Mesenchymal stem cell (in vitro differentiated cells and primary cell): Measurements from ENCODE around the gene TCN1.
A peak's percentile ranks its signal among the peaks of the same experiment; 100 is the strongest.

Experiments
- DNase-seq: peaks from one replicate; pipeline ENCODE4 v3.0.0-alpha.2; 2013
- H2AFZ ChIP-seq: one replicate; pipeline ENCODE4 v1.6.1; 2013; ENCODE audit warnings: low read depth, mild to moderate bottlenecking, control low read depth, inconsistent platforms, low read length, moderate library complexity
- H2AK5ac ChIP-seq: 2 replicates; pipeline ENCODE4 v1.6.1; 2013; ENCODE audit warnings: low read length, moderate library complexity, mild to moderate bottlenecking, inconsistent platforms; ENCODE audit not compliant: severe bottlenecking
- H2BK120ac ChIP-seq: one replicate; pipeline ENCODE4 v1.6.1; 2013; ENCODE audit warnings: low read depth, mild to moderate bottlenecking, inconsistent platforms, low read length, moderate library complexity
- H2BK12ac ChIP-seq, 2 experiments: one replicate each; pipeline ENCODE4 v1.6.1; 2013; ENCODE audit warnings: inconsistent platforms in 2 of 2, low read length in 2 of 2, mild to moderate bottlenecking in 2 of 2, moderate library complexity in 2 of 2, control low read depth in 1 of 2
- H2BK15ac ChIP-seq: one replicate; pipeline ENCODE4 v1.6.1; 2013; ENCODE audit warnings: mild to moderate bottlenecking, low read depth, inconsistent platforms; ENCODE audit not compliant: poor library complexity, severe bottlenecking
- H2BK5ac ChIP-seq: 2 replicates; pipeline ENCODE4 v1.6.1; 2013; ENCODE audit warnings: low read depth, mild to moderate bottlenecking, low read length, control low read depth, inconsistent platforms; ENCODE audit not compliant: poor library complexity, severe bottlenecking
- H3K14ac ChIP-seq, 2 experiments: one replicate each; pipeline ENCODE4 v1.6.1; 2013; ENCODE audit warnings: inconsistent platforms in 2 of 2, low read length in 2 of 2, control low read depth in 1 of 2, mild to moderate bottlenecking in 1 of 2, moderate library complexity in 1 of 2
- H3K18ac ChIP-seq, 2 experiments: one replicate each; pipeline ENCODE4 v1.6.1; 2013; ENCODE audit warnings: inconsistent platforms in 2 of 2, low read length in 2 of 2, control low read depth in 1 of 2, low read depth in 1 of 2, mild to moderate bottlenecking in 1 of 2
- H3K23ac ChIP-seq, 2 experiments: one replicate each; pipeline ENCODE4 v1.6.1; 2013; ENCODE audit warnings: inconsistent platforms in 2 of 2, low read length in 2 of 2, mild to moderate bottlenecking in 2 of 2, moderate library complexity in 2 of 2, control low read depth in 1 of 2
- H3K27ac ChIP-seq: 2 replicates; pipeline ENCODE4 v1.5.1; 2013; ENCODE audit warnings: mild to moderate bottlenecking, moderate library complexity, low read length, control low read depth, inconsistent platforms; ENCODE audit not compliant: poor library complexity, severe bottlenecking
- H3K27me3 ChIP-seq, 2 experiments: 2 replicates each; pipeline versions ENCODE4 v1.6.1 to v1.7.0; 2013; ENCODE audit warnings: low read length in 2 of 2, mild to moderate bottlenecking in 2 of 2, moderate library complexity in 2 of 2, control low read depth in 1 of 2, inconsistent platforms in 1 of 2; ENCODE audit not compliant: control insufficient read depth in 1 of 2, insufficient read depth in 1 of 2
- H3K36me3 ChIP-seq, 2 experiments: 2 replicates each; pipeline versions ENCODE4 v1.6.1 to v1.7.0; 2013; ENCODE audit warnings: low read length in 2 of 2, control low read depth in 1 of 2, inconsistent platforms in 1 of 2, low read depth in 1 of 2, mild to moderate bottlenecking in 1 of 2; ENCODE audit not compliant: insufficient read depth in 2 of 2, control insufficient read depth in 1 of 2
- H3K4ac ChIP-seq, 2 experiments: one replicate each; pipeline ENCODE4 v1.6.1; 2013; ENCODE audit warnings: inconsistent platforms in 2 of 2, low read length in 2 of 2, mild to moderate bottlenecking in 2 of 2, moderate library complexity in 2 of 2, control low read depth in 1 of 2, low read depth in 1 of 2
- H3K4me1 ChIP-seq: 2 replicates; pipeline ENCODE4 v1.6.1; 2013; ENCODE audit warnings: low read depth, low read length, control low read depth; ENCODE audit not compliant: control insufficient read depth, insufficient read depth
- H3K4me2 ChIP-seq: 2 replicates; pipeline ENCODE4 v1.6.1; 2013; ENCODE audit warnings: low read length, mild to moderate bottlenecking, inconsistent platforms; ENCODE audit not compliant: poor library complexity, severe bottlenecking
- H3K4me3 ChIP-seq, 2 experiments: 2 replicates each; pipeline versions ENCODE4 v1.5.1 to v1.7.0; 2013; ENCODE audit warnings: low read length in 2 of 2, mild to moderate bottlenecking in 2 of 2, control low read depth in 1 of 2, low read depth in 1 of 2; ENCODE audit not compliant: insufficient read depth in 1 of 2
- H3K79me1 ChIP-seq: replicated peaks from 2 replicates; pipeline ENCODE4 v1.6.1; 2013; ENCODE audit warnings: mild to moderate bottlenecking, control low read depth, low read length, inconsistent platforms; ENCODE audit not compliant: poor library complexity, severe bottlenecking
- H3K9ac ChIP-seq: 2 replicates; pipeline ENCODE4 v1.7.0; 2013; ENCODE audit warnings: mild to moderate bottlenecking, low read length, moderate library complexity
- H3K9me3 ChIP-seq: 2 replicates; pipeline ENCODE4 v1.7.0; 2013; ENCODE audit warnings: mild to moderate bottlenecking, low read length; ENCODE audit not compliant: control insufficient read depth
- H4K8ac ChIP-seq: one replicate; pipeline ENCODE4 v1.6.1; 2013; ENCODE audit warnings: inconsistent platforms, mild to moderate bottlenecking, low read length, moderate library complexity
- H4K91ac ChIP-seq: one replicate; pipeline ENCODE4 v1.6.1; 2013; ENCODE audit warnings: mild to moderate bottlenecking, low read length, inconsistent platforms
- WGBS: methylation state at CpG from one replicate; pipeline ENCODE4 v1.1.7; 2013; ENCODE audit warnings: mixed read lengths; 5-methylcytosine and 5-hydroxymethylcytosine counted together

TCN1 gene

DNA sequence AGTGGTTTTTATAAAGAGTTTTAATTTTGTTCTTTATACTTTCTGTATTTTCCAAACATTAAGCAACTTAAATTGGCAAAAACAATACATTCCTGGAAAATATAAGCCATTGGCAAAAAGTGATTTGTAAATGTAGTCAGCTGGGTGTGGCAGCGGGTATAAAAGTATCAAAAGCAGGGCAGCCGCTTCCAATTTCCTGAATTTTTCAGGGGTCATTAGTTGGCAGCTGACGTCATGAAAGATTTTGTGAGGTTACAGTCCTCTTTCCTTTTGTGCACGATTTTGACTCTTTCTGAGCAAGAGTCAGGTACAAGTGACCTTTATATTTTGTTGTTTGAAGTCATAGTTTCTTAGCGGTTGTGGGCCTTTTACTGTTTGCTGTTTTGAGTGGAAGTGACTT lies 12.3 kb upstream of the TCN1 start, which contains the start of gene OOSP3:
Gene OOSP3, plus strand, starts transcription at position 208 of the 400 bp plus-strand sequence. Its CDS starts 27 bp downstream, at position 235.
- H3K9ac ChIP-seq: no peak within 1 kb of the TSS
- H2BK5ac ChIP-seq: no peak within 1 kb of the TSS
- no peak within 1 kb of the TSS for H2BK12ac ChIP-seq
- H3K36me3 ChIP-seq: no peaks in the 10 kb centered on the region
- H3K79me1 ChIP-seq: no peaks in the 10 kb centered on the region
- H4K91ac ChIP-seq: no peak within 1 kb of the TSS
- H3K27me3 ChIP-seq: no peaks in the 10 kb centered on the region
- no peak within 1 kb of the TSS for H3K27ac ChIP-seq
- peak within 1 kb of the TSS; percentile 27 for H2AFZ ChIP-seq
- no peaks in the 10 kb centered on the region for H3K9me3 ChIP-seq
- no peak for DNase-seq
- H3K18ac ChIP-seq: no peak within 1 kb of the TSS
- H3K4me2 ChIP-seq: no peak within 1 kb of the TSS
- no peak within 1 kb of the TSS for H3K14ac ChIP-seq
- H3K4me3 ChIP-seq: no peak within 1 kb of the TSS
- H3K4me1 ChIP-seq: no peaks in the 10 kb centered on the region
- no peak within 1 kb of the TSS for H3K23ac ChIP-seq
- WGBS: 79% methylated on average over 5 of the region's 5 CpGs
- no peak within 1 kb of the TSS for H2BK120ac ChIP-seq
- no peak within 1 kb of the TSS for H3K4ac ChIP-seq
- no peak within 1 kb of the TSS for H2BK15ac ChIP-seq
- no peak within 1 kb of the TSS for H4K8ac ChIP-seq
- no peak within 1 kb of the TSS for H2AK5ac ChIP-seq

DNA sequence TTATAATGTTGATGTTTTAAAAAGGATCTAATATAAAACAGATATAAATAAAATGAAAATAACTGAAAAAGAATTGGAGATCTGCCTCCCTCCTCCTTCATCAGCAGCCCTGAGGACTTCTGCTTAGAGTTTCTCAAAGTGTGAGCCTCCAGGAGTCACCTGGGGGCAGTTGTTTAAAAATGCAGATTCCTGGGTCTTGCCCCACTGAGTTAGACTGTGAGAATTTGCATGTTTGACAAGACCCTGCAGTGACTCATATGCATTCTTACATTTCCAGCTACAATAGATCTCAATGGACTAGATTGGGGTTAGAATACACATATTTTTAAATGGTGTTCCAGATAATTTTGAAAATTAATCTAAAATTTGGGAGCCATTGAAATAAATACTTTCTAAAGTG lies 11.5 kb upstream of the TCN1 start:
- no peak overlapping the region for H3K9ac ChIP-seq
- H3K18ac ChIP-seq: no peak overlapping the region
- no peak overlapping the region for H4K8ac ChIP-seq
- no peak overlapping the region for H2AFZ ChIP-seq
- no peak overlapping the region for H3K4ac ChIP-seq
- no peak overlapping the region for H2BK15ac ChIP-seq
- no peak overlapping the region for H3K27ac ChIP-seq
- H3K4me3 ChIP-seq: no peak overlapping the region
- no peaks in the 10 kb centered on the region for H3K27me3 ChIP-seq
- DNase-seq: no peak
- no peaks in the 10 kb centered on the region for H3K4me1 ChIP-seq
- no peaks in the 10 kb centered on the region for H3K9me3 ChIP-seq
- no peak overlapping the region for H3K23ac ChIP-seq
- H3K79me1 ChIP-seq: no peaks in the 10 kb centered on the region
- no peak overlapping the region for H3K4me2 ChIP-seq
- H2BK5ac ChIP-seq: no peak overlapping the region
- no peak overlapping the region for H2BK120ac ChIP-seq
- no peaks in the 10 kb centered on the region for H3K36me3 ChIP-seq
- no peak overlapping the region for H3K14ac ChIP-seq
- no peak overlapping the region for H2AK5ac ChIP-seq
- H2BK12ac ChIP-seq: no peak overlapping the region
- H4K91ac ChIP-seq: no peak overlapping the region

DNA sequence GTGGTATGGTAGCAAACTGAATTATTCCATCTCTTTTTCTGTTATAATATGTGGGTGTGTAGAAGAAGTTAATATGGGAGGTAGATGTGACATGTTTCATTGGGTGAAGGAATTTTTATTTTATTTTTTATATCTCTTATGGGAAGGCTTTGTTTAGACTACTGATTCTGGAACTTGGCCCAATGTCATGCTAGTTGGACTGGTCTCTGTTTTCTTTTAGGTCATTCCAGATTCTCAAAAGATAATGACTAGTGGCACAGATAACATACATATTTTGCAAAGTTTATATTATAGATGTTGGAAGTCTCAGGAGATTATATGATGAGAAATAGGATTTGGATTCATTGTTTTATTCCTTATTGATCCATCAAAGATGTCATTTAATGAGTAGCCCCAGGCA lies 11.0 kb upstream of the TCN1 start:
- no peaks in the 10 kb centered on the region for H3K36me3 ChIP-seq
- H2AK5ac ChIP-seq: no peak overlapping the region
- H3K4me1 ChIP-seq: no peaks in the 10 kb centered on the region
- no peak overlapping the region for H3K23ac ChIP-seq
- H3K27ac ChIP-seq: no peak overlapping the region
- no peak overlapping the region for H3K14ac ChIP-seq
- H4K91ac ChIP-seq: no peak overlapping the region
- no peak overlapping the region for H2BK5ac ChIP-seq
- no peak overlapping the region for H3K4me2 ChIP-seq
- H2AFZ ChIP-seq: no peak overlapping the region
- H2BK120ac ChIP-seq: no peak overlapping the region
- H3K9ac ChIP-seq: no peak overlapping the region
- no peaks in the 10 kb centered on the region for H3K79me1 ChIP-seq
- no peak overlapping the region for H2BK12ac ChIP-seq
- no peak for DNase-seq
- H3K18ac ChIP-seq: no peak overlapping the region
- H4K8ac ChIP-seq: no peak overlapping the region
- H3K27me3 ChIP-seq: no peaks in the 10 kb centered on the region
- H3K4me3 ChIP-seq: no peak overlapping the region
- no peak overlapping the region for H2BK15ac ChIP-seq
- no peaks in the 10 kb centered on the region for H3K9me3 ChIP-seq
- no peak overlapping the region for H3K4ac ChIP-seq

DNA sequence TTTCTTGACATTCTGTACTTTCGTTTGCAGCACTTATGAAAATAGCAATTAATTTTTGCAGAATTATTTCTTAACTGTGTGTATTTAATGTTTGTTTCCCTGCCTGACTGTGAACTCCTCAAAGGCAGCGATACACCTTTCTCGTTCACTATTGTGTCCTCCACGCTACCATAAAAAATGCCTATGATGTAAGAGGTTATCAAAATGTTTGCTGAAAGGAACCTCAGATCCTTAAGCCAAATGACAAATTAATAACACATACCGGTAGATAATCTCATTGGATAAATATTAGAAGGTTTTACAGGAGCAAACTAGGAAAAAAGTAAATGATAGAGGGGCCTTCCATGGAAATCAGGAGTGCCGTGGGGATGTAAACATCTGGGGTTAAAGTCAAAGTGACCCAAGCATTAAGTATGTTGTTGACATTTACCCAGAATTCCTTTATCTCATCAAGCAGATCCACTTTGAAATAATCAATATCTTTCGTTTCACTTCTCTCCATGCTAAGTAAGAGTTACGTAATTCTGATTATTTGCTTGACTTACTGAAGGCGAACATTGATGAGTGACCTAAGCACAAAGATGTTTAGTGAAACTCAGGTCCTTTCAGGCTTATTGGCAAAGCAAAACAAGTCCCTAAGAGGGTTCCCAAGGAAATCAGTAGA lies 9.7 kb upstream of the TCN1 start:
- Histone ChIP-seq H3K4me1 (no peaks in the 10 kb centered on the region), H3K79me1 (no peaks in the 10 kb centered on the region), H3K9me3 (peaks cover 8% of the 10 kb centered on the region), H3K4ac (no peak overlapping the region), H3K27me3 (no peaks in the 10 kb centered on the region), H3K4me3 (no peak overlapping the region), H2BK5ac (no peak overlapping the region), H3K18ac (no peak overlapping the region), H2BK12ac (no peak overlapping the region), H3K14ac (no peak overlapping the region), H3K4me2 (no peak overlapping the region), H2BK120ac (no peak overlapping the region), H2AK5ac (no peak overlapping the region), H3K36me3 (no peaks in the 10 kb centered on the region), H4K91ac (no peak overlapping the region), H3K23ac (no peak overlapping the region), H2BK15ac (no peak overlapping the region), H3K27ac (no peak overlapping the region), H2AFZ (no peak overlapping the region), H3K9ac (no peak overlapping the region), H4K8ac (no peak overlapping the region)
- DNase-seq: no peak
- WGBS: 86% methylated on average over 5 of the region's 9 CpGs
